Measurements from ENCODE around the gene APH1A.
"Not testable (repeated sequence)": the region's sequence is repeated elsewhere in the genome, so short reads cannot be mapped to it uniquely, and the experiment has no call there.

Gene APH1A

GRCh38 chr1:150267896-150268295, 920 bp downstream of the APH1A start:
- no peak for DNase-seq

- DNase-seq = no peak
Observed at GRCh38 chr1:150263549-150263948, 5.3 kb downstream of the APH1A start.

- DNase-seq = no peak
Observed at GRCh38 chr1:150262388-150263320, 6.2 kb downstream of the APH1A start.

- no peak for DNase-seq
Observed at GRCh38 chr1:150261367-150261766, 7.4 kb downstream of the APH1A start.

- DNase-seq = no peak
Observed at GRCh38 chr1:150259758-150260669, 8.8 kb downstream of the APH1A start.

- no peak for DNase-seq
Observed at GRCh38 chr1:150259217-150259616, 9.6 kb downstream of the APH1A start.

GRCh38 chr1:150257624-150258585, 10.9 kb downstream of the APH1A start, which contains the start of gene CA14:
Gene CA14 (plus strand): TSS chr1:150257774. CDS start chr1:150258129, 355 bp downstream.
- DNase-seq = no peak

- DNase-seq = no peak
Observed at GRCh38 chr1:150256554-150257341, 12.1 kb downstream of the APH1A start.

- DNase-seq = no peak
Observed at GRCh38 chr1:150256198-150256553, 12.6 kb downstream of the APH1A start.

GRCh38 chr1:150249936-150250335, 18.9 kb downstream of the APH1A start:
- DNase-seq = no peak

GRCh38 chr1:150243003-150243402, 25.8 kb downstream of the APH1A start:
- DNase-seq = no peak

- no peak for DNase-seq
Observed at GRCh38 chr1:150237746-150238145, 31.1 kb downstream of the APH1A start.

GRCh38 chr1:150237176-150237575, 31.6 kb downstream of the APH1A start:
- DNase-seq = not testable (repeated sequence)

GRCh38 chr1:150236614-150237100, 32.2 kb downstream of the APH1A start:
- no peak for DNase-seq

GRCh38 chr1:150235852-150236613, 32.8 kb downstream of the APH1A start, which contains the start of gene ANP32E:
Gene ANP32E (minus strand): TSS chr1:150236112. CDS start chr1:150235786, 326 bp downstream.
- DNase-seq = peak; percentile 99

GRCh38 chr1:150235294-150235851, 33.4 kb downstream of the APH1A start:
- peak; percentile 34 for DNase-seq

- DNase-seq = peak; percentile 94
Observed at GRCh38 chr1:150234566-150235293, 34.1 kb downstream of the APH1A start.

- DNase-seq = no peak
Observed at GRCh38 chr1:150234309-150234565, 34.6 kb downstream of the APH1A start.

Data from CD4-positive, alpha-beta T cell treated with Interleukin-21 for 1 hour (primary cell).